Measurements from ENCODE around the gene TMC5. TPM values are rescaled to one million over a fixed set of nuclear protein-coding genes. Genes with fewer than 3 reads are reported as not detected.

The TMC5 gene
- polyA plus RNA-seq, 3 donors, result not detected

DNA sequence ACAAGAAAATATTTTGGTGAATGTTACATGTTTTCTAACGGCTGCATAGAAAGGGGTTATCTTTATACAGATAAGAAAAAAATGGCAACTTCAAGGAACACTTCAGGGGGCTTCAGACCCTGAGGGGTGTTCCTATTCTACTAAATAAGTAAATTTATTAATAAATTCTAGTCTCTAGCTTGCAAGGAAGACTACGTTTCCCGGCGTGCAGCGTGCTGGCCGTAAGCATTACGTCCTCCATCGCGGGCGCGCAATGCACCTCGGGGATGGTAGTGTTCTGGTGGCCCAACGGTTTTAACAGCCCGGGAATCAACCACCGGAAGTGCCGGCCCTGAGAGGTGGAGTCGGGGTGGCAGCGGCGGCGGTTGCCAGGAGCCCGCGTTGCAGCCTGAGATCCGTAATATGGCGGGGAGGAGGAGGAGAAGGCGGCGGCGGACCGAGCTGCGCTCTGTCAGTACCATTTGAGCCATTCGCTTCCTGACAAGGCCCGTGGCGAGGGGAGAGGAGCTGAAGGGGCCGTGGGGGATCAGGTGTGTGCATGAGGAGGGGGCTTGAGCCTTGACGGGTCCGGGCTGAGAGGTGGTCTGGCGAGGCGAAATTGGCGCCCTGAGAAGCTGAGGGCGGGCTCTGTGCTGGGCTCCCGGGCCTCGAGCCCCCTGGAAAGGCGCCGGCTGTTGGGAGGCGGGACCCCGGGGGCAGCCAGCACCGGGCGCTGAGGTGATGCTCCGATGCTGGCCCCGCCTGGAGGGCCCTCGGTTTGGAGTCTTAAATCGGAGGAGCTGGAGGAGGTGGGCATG is 106.1 kb downstream of the TMC5 start, which contains the start of gene CCP110:
Gene CCP110, plus strand, starts transcription at position 384 of the 797 bp plus-strand sequence. CDS start 3,940 bp downstream, outside the sequence.
- Histone ChIP-seq H3K4me2 (replicated peaks; ENCODE audit: extremely low read depth, low read length, poor library complexity, severe bottlenecking) (peak within 1 kb of the TSS; percentile 100), H3K36me3 (replicated peaks in 1 of 2; ENCODE audit: control insufficient read depth in 1 of 2, insufficient read depth in 2 of 2, low read length in 2 of 2) (peaks cover 12 to 13% of the 10 kb centered on the region in 2 donors), H3K27me3 (ENCODE audit: control insufficient read depth in 2 of 2, insufficient read depth in 2 of 2, low read length in 2 of 2) (no peaks in the 10 kb centered on the region), H3K4me1 (ENCODE audit: control insufficient read depth in 1 of 2, insufficient read depth in 2 of 2, low read length in 2 of 2) (peaks cover 34 to 57% of the 10 kb centered on the region in 2 donors), H3K4me3 (replicated peaks in 1 of 3; ENCODE audit: low read depth in 2 of 3, low read length in 3 of 3) (peak within 1 kb of the TSS; percentile 55 to 96 (median 65)), H3K27ac (ENCODE audit: low read depth in 1 of 2, low read length in 2 of 2) (peak within 1 kb of the TSS; percentile 4 to 85), H2AFZ (ENCODE audit: insufficient read depth, low read depth, low read length, poor library complexity, severe bottlenecking) (peak within 1 kb of the TSS; percentile 97), H4K20me1 (ENCODE audit: insufficient read depth, low read length) (peaks cover 8% of the 10 kb centered on the region), H3K9me3 (replicated peaks in 1 of 2; ENCODE audit: control insufficient read depth in 1 of 2, insufficient read depth in 1 of 2, low read length in 2 of 2) (no peaks in the 10 kb centered on the region), H3K9ac (ENCODE audit: insufficient read depth, low read length, poor library complexity, severe bottlenecking) (peak within 1 kb of the TSS; percentile 73), H3K79me2 (ENCODE audit: insufficient read depth, low read length) (peaks cover 80% of the 10 kb centered on the region)
- peak within 1 kb of the TSS; percentile 100 for H3K4me3 Mint-ChIP-seq
- intact Hi-C loops (cut with micrococcal nuclease), result loop anchor here (1.0 to 5.0 kb wide), 4 partner anchors 32 to 721 kb away; partner anchors contain the start of genes VPS35L (in 2 of the 2), ARL6IP1 (in 1 of the 2) and COQ7 (in 1 of the 2)
- under 1% methylated on average over 47 of the region's 51 CpGs for WGBS (ENCODE audit: insufficient coverage)
- H3K4me1 Mint-ChIP-seq, result peaks cover 42% of the 10 kb centered on the region
- H3K27me3 Mint-ChIP-seq (ENCODE audit: low read depth in 3 of 3), result peaks cover 0 to 2% (median 0%) of the 10 kb centered on the region in 3 donors
- TF ChIP-seq, protein P1, sequence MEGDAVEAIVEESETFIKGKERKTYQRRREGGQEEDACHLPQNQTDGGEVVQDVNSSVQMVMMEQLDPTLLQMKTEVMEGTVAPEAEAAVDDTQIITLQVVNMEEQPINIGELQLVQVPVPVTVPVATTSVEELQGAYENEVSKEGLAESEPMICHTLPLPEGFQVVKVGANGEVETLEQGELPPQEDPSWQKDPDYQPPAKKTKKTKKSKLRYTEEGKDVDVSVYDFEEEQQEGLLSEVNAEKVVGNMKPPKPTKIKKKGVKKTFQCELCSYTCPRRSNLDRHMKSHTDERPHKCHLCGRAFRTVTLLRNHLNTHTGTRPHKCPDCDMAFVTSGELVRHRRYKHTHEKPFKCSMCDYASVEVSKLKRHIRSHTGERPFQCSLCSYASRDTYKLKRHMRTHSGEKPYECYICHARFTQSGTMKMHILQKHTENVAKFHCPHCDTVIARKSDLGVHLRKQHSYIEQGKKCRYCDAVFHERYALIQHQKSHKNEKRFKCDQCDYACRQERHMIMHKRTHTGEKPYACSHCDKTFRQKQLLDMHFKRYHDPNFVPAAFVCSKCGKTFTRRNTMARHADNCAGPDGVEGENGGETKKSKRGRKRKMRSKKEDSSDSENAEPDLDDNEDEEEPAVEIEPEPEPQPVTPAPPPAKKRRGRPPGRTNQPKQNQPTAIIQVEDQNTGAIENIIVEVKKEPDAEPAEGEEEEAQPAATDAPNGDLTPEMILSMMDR (IDR thresholded peaks at IDR 0.05), result no peak
- H3K9me3 Mint-ChIP-seq, result peaks cover 0 to 2% (median 0%) of the 10 kb centered on the region in 7 donors
- peak; percentile 90 to 94 (median 91) for DNase-seq
- H3K27ac Mint-ChIP-seq, result peak within 1 kb of the TSS; percentile 88 to 96 (median 93)
- peaks cover 9 to 14% of the 10 kb centered on the region in 2 donors for H3K36me3 Mint-ChIP-seq

GRCh38 chr16:19524356-19524615 is 106.6 kb downstream of the TMC5 start:
- Histone ChIP-seq H3K79me2 (ENCODE audit: insufficient read depth, low read length) (peaks cover 78% of the 10 kb centered on the region), H3K4me2 (replicated peaks; ENCODE audit: extremely low read depth, low read length, poor library complexity, severe bottlenecking) (peak overlapping the region; percentile 100), H3K4me1 (ENCODE audit: control insufficient read depth in 1 of 2, insufficient read depth in 2 of 2, low read length in 2 of 2) (peaks cover 34 to 53% of the 10 kb centered on the region in 2 donors), H3K27ac (ENCODE audit: low read depth in 1 of 2, low read length in 2 of 2) (peak overlapping the region; percentile 4 to 85), H3K4me3 (replicated peaks in 1 of 3; ENCODE audit: low read depth in 2 of 3, low read length in 3 of 3) (peak overlapping the region; percentile 55 to 96 (median 65)), H2AFZ (ENCODE audit: insufficient read depth, low read depth, low read length, poor library complexity, severe bottlenecking) (peak overlapping the region; percentile 97), H3K27me3 (ENCODE audit: control insufficient read depth in 2 of 2, insufficient read depth in 2 of 2, low read length in 2 of 2) (no peaks in the 10 kb centered on the region), H3K9ac (ENCODE audit: insufficient read depth, low read length, poor library complexity, severe bottlenecking) (peak overlapping the region; percentile 73), H3K9me3 (replicated peaks in 1 of 2; ENCODE audit: control insufficient read depth in 1 of 2, insufficient read depth in 1 of 2, low read length in 2 of 2) (no peaks in the 10 kb centered on the region), H4K20me1 (ENCODE audit: insufficient read depth, low read length) (peaks cover 8% of the 10 kb centered on the region), H3K36me3 (replicated peaks in 1 of 2; ENCODE audit: control insufficient read depth in 1 of 2, insufficient read depth in 2 of 2, low read length in 2 of 2) (peaks cover 17 to 18% of the 10 kb centered on the region in 2 donors)
- peaks cover 10 to 15% of the 10 kb centered on the region in 2 donors for H3K36me3 Mint-ChIP-seq
- 0% methylated on average over 5 of the region's 11 CpGs for WGBS (ENCODE audit: insufficient coverage)
- H3K27ac Mint-ChIP-seq, result peak overlapping the region; percentile 85 to 96 (median 92)
- H3K9me3 Mint-ChIP-seq, result peaks cover 0 to 2% (median 0%) of the 10 kb centered on the region in 7 donors
- H3K4me1 Mint-ChIP-seq, result peaks cover 38% of the 10 kb centered on the region
- peak overlapping the region; percentile 100 for H3K4me3 Mint-ChIP-seq
- TF ChIP-seq, protein P1 (IDR thresholded peaks at IDR 0.05), result no peak
- intact Hi-C loops (cut with micrococcal nuclease), result loop anchor here (5.0 kb wide), 3 partner anchors 33 to 722 kb away; partner anchors contain the start of genes ARL6IP1 (in 1 of the 2), COQ7 (in 1 of the 2) and VPS35L (in 1 of the 2)
- DNase-seq, result no peak
- H3K27me3 Mint-ChIP-seq (ENCODE audit: low read depth in 3 of 3), result peaks cover 0 to 2% (median 0%) of the 10 kb centered on the region in 3 donors

Data from CD14-positive monocyte (primary cell).